Tibial nerve (tissue), 4 donors: Measurements from ENCODE around the gene CUEDC1. TPM values are rescaled to one million over a fixed set of nuclear protein-coding genes. Genes with fewer than 3 reads are reported as not detected.

ENCODE experiments used
- DNase-seq, 2 donors: peaks; one replicate each; pipeline ENCODE4 v3.0.0-alpha.2; 2019; ENCODE audit warnings: low spot score in 2 of 2
- H3K27ac ChIP-seq, 4 donors: fragments of 200-600 bp; sonication (generic) in 3 of 4; one replicate each; pipeline ENCODE4 v1.5.1; 2017 to 2019; ENCODE audit warnings: mild to moderate bottlenecking in 1 of 4
- H3K27me3 ChIP-seq, 2 donors: fragments of 200-600 bp; sonication (generic) in 1 of 2; one replicate each; pipeline versions ENCODE4 v1.5.1 to v1.6.0; 2017 to 2019
- H3K36me3 ChIP-seq, 3 donors: fragments of 200-600 bp; sonication (generic); one replicate each; pipeline ENCODE4 v1.5.1; 2018 to 2019
- H3K4me1 ChIP-seq, 4 donors: fragments of 200-600 bp; sonication (generic) in 3 of 4; one replicate each; pipeline ENCODE4 v1.5.1; 2017 to 2019
- H3K4me3 ChIP-seq, 4 donors: fragments of 200-600 bp; sonication (generic) in 3 of 4; one replicate each; pipeline ENCODE4 v1.5.1; 2017 to 2019; ENCODE audit warnings: mild to moderate bottlenecking in 1 of 4, moderate library complexity in 1 of 4
- H3K9me3 ChIP-seq, 4 donors: fragments of 200-600 bp; sonication (generic) in 3 of 4; one replicate each; pipeline ENCODE4 v1.5.1; 2017 to 2019
- EP300 ChIP-seq, 2 donors: sonication (generic); formaldehyde crosslinking; IDR thresholded peaks; one replicate each; pipeline ENCODE4 v1.6.1; 2017; ENCODE audit warnings: antibody characterized with exemption in 2 of 2, mild to moderate bottlenecking in 1 of 2
- POLR2A ChIP-seq, 2 donors: fragments of 450-650 bp; IDR thresholded peaks; one replicate each; pipeline ENCODE4 v1.6.1; 2017; ENCODE audit warnings: antibody characterized with exemption in 2 of 2, mild to moderate bottlenecking in 2 of 2, moderate library complexity in 2 of 2
- WGBS, 2 donors: methylation state at CpG; one replicate each; pipeline ENCODE4 v1.1.5; 2018; 5-methylcytosine and 5-hydroxymethylcytosine counted together
- total RNA-seq, 4 donors: library from RNA; depleted of rRNA; stranded (reverse); fragments of >200 nt; gene quantifications; one replicate each; pipeline ENCODE4 v1.1.0, GENCODE V29; 2016
- TF ChIP-seq, protein P1 (sequence below), 5 experiments: fragments of 200-600 bp in 3 of 5; fragments of 450-650 bp in 2 of 5; sonication (generic) in 3 of 5; IDR thresholded peaks; one replicate each; pipeline ENCODE4 v1.5.1; 2016 to 2019; ENCODE audit warnings: antibody characterized with exemption in 5 of 5, mild to moderate bottlenecking in 3 of 5, moderate library complexity in 2 of 5

Gene CUEDC1
- total RNA-seq, 4 donors from 2014 or later: 32.1 to 55.5 (median 38.8) TPM

DNA sequence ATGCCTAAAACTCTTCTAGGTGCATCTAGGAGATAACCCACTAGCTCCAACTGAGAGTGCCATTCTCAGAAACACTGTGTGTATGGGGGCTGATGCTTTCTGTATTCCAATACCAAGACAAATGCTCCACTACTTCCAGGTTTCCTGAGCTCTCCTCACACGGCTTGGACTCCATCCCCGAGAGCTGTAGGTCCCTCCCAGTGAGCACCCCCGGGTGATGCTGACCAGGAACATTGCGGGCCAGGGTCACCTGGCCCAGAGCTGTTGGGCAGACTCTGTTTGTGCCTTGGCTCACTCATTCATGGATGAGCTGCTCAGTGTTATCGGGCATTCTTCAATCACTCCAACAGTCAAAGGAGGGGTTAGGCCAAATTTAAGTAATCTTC lies 7.0 kb downstream of the CUEDC1 start:
- Histone ChIP-seq H3K4me1 (peaks cover 0 to 97% (median 39%) of the 10 kb centered on the region in 4 donors), H3K36me3 (no peaks in the 10 kb centered on the region), H3K4me3 (no peak overlapping the region), H3K27me3 (no peaks in the 10 kb centered on the region), H3K9me3 (no peaks in the 10 kb centered on the region), H3K27ac (peak overlapping the region; percentile 58 to 94 (median 83))
- no peak for DNase-seq
- TF ChIP-seq EP300 (IDR thresholded peaks at IDR 0.05) (no peak), POLR2A (IDR thresholded peaks at IDR 0.05) (no peak)
- TF ChIP-seq, protein P1, sequence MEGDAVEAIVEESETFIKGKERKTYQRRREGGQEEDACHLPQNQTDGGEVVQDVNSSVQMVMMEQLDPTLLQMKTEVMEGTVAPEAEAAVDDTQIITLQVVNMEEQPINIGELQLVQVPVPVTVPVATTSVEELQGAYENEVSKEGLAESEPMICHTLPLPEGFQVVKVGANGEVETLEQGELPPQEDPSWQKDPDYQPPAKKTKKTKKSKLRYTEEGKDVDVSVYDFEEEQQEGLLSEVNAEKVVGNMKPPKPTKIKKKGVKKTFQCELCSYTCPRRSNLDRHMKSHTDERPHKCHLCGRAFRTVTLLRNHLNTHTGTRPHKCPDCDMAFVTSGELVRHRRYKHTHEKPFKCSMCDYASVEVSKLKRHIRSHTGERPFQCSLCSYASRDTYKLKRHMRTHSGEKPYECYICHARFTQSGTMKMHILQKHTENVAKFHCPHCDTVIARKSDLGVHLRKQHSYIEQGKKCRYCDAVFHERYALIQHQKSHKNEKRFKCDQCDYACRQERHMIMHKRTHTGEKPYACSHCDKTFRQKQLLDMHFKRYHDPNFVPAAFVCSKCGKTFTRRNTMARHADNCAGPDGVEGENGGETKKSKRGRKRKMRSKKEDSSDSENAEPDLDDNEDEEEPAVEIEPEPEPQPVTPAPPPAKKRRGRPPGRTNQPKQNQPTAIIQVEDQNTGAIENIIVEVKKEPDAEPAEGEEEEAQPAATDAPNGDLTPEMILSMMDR (IDR thresholded peaks at IDR 0.05): no peak
- WGBS, 2 donors: 43 to 59% methylated on average over 5 of the region's 5 CpGs

DNA sequence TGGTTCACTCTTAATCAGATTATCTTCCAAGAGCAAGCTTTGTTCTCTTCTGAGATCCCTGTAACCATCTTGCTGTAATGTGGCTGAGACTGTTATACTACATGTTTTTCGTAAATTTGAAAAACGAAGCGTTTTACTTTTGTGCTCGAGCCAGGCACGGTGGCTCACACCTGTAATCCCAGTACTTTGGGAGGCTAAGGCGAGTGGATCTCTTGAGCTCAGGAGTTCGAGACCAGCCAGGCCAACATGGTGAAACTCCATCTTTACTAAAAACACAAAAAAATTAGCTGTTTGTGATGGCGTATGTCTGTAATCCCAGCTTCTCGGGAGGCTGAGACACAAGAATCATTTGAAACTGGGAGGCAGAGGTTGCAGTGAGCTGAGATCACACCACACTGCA lies 7.8 kb downstream of the CUEDC1 start:
- 75 to 79% methylated on average over 9 of the region's 9 CpGs for WGBS, 2 donors
- Histone ChIP-seq H3K4me1 (peaks cover 0 to 97% (median 40%) of the 10 kb centered on the region in 4 donors), H3K27me3 (no peaks in the 10 kb centered on the region), H3K36me3 (no peaks in the 10 kb centered on the region), H3K27ac (peak overlapping the region; percentile 58 to 94 (median 83)), H3K4me3 (peak overlapping the region in 3 of 4 donors; percentile 14 to 49 (median 17)), H3K9me3 (no peaks in the 10 kb centered on the region)
- TF ChIP-seq POLR2A (IDR thresholded peaks at IDR 0.05) (no peak), EP300 (IDR thresholded peaks at IDR 0.05) (no peak)
- TF ChIP-seq, protein P1 (IDR thresholded peaks at IDR 0.05): no peak
- no peak for DNase-seq

DNA sequence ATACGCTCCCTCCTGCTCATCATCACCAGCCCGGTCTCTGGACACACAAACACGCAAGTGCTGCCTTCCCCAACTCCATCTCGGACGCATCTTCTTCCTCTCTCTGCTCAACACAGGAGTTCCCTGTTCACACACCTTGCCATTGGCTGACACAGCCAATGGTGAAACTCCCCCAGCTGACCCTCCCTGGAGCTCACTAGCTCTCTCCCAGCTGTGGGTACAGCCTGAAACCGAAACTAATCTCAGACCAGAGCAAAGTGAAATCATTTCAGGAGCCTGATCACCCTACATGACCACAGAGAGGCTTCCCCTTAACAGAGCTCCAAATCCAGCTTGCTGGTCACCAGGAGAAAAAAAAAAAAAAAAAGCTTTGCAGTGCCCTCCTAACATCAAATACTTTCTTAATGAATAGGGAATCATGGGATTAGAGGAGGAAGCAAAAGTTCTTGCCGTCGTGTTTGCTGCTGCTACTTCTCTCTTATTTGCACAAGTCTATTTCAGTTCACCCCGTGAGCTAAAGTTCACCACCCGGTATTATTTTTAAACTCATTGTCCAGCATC lies 8.3 kb downstream of the CUEDC1 start:
- Histone ChIP-seq H3K27ac (peak overlapping the region; percentile 58 to 94 (median 83)), H3K9me3 (no peaks in the 10 kb centered on the region), H3K27me3 (no peaks in the 10 kb centered on the region), H3K4me3 (peak overlapping the region; percentile 14 to 49 (median 22)), H3K36me3 (no peaks in the 10 kb centered on the region), H3K4me1 (peaks cover 0 to 97% (median 45%) of the 10 kb centered on the region in 4 donors)
- WGBS, 2 donors: 10 to 13% methylated on average over 10 of the region's 10 CpGs
- TF ChIP-seq EP300 (IDR thresholded peaks at IDR 0.05): peak; percentile 13 to 56
- no peak for TF ChIP-seq POLR2A (IDR thresholded peaks at IDR 0.05)
- DNase-seq: no peak

DNA sequence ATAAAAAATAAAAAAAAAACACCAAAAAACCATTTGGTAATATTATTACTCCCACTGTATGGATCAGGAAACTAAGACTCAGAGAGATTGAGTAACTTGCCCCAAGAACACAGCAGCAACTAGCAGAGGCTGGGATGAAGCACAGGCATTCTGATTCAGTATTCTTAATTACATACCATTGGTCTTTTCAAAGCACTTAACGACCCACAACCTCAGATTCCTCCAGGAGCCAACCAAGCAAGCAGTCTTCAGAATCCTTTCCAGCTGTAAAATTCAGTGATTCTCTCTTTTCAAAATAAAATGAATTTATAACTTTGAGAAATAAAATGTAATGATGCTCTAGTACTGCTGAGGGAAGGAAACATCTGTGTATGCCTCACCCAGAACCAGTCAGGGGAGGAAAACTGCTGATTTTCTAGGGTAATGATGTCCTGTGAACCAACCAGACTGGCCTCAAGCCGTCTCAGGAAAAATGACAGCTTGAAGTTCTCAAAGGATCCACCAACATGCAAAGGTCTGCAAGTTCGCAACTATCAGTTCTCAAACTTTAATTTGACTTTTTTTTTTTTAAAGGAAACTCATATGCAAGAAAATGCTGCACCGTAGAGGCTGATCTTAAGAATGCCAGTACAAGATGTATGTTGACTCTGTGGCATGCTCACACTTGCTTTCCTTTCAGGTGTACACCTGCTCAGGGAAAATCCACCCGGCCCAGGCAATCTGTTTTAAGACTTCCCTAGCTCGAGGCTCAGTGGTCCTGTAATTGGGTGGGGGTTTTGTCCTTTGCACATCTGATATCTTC lies 9.0 kb downstream of the CUEDC1 start:
- Histone ChIP-seq H3K4me3 (peak overlapping the region; percentile 14 to 49 (median 22)), H3K27me3 (no peaks in the 10 kb centered on the region), H3K9me3 (no peaks in the 10 kb centered on the region), H3K36me3 (no peaks in the 10 kb centered on the region), H3K27ac (peak overlapping the region; percentile 58 to 94 (median 83)), H3K4me1 (peaks cover 0 to 97% (median 52%) of the 10 kb centered on the region in 4 donors)
- 26 to 30% methylated on average over 6 of the region's 6 CpGs for WGBS, 2 donors
- TF ChIP-seq EP300 (IDR thresholded peaks at IDR 0.05) (no peak), POLR2A (IDR thresholded peaks at IDR 0.05) (no peak)
- TF ChIP-seq, protein P1 (IDR thresholded peaks at IDR 0.05): no peak
- DNase-seq: no peak

DNA sequence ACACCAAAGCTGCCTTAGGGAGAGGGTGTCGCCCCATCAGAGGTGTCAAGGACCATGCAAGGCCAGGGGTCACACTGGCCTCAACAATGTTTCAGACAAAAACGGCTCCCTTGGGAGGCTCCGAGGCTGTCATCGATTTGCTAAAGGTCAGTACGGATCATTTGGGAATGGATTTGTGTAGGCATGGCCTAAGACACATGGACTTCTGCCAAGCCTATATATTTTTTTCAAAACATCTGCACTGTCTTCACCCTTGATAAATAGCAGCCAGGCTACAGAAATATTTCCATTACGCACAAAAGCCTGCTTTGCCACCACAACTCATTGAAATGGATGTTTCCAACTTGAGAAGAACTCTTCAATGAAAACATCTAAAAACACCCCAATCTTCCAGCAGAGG lies 10.3 kb downstream of the CUEDC1 start:
- DNase-seq: no peak
- 39 to 45% methylated on average over 6 of the region's 6 CpGs for WGBS, 2 donors
- no peaks in the 10 kb centered on the region for H3K9me3 ChIP-seq
- no peaks in the 10 kb centered on the region for H3K27me3 ChIP-seq
- H3K4me3 ChIP-seq: no peak overlapping the region
- TF ChIP-seq POLR2A (IDR thresholded peaks at IDR 0.05): no peak
- TF ChIP-seq EP300 (IDR thresholded peaks at IDR 0.05): no peak
- TF ChIP-seq, protein P1 (IDR thresholded peaks at IDR 0.05): no peak
- peaks cover 0 to 97% (median 59%) of the 10 kb centered on the region in 4 donors for H3K4me1 ChIP-seq
- no peaks in the 10 kb centered on the region for H3K36me3 ChIP-seq
- peak overlapping the region in 3 of 4 donors; percentile 79 to 94 (median 87) for H3K27ac ChIP-seq
